Middle frontal gyrus (tissue), 1 donor: ENCODE results near the gene UNK.
A peak's percentile ranks its signal among the peaks of the same experiment; 100 is the strongest.
"Not testable (repeated sequence)": the region's sequence is repeated elsewhere in the genome, so short reads cannot be mapped to it uniquely, and the experiment has no call there.

Source experiments
- DNase-seq: peaks from one replicate; pipeline ENCODE4 v3.0.0-alpha.2; 2015; ENCODE audit warnings: low spot score; ENCODE audit errors: extremely low spot score

UNK gene

DNA sequence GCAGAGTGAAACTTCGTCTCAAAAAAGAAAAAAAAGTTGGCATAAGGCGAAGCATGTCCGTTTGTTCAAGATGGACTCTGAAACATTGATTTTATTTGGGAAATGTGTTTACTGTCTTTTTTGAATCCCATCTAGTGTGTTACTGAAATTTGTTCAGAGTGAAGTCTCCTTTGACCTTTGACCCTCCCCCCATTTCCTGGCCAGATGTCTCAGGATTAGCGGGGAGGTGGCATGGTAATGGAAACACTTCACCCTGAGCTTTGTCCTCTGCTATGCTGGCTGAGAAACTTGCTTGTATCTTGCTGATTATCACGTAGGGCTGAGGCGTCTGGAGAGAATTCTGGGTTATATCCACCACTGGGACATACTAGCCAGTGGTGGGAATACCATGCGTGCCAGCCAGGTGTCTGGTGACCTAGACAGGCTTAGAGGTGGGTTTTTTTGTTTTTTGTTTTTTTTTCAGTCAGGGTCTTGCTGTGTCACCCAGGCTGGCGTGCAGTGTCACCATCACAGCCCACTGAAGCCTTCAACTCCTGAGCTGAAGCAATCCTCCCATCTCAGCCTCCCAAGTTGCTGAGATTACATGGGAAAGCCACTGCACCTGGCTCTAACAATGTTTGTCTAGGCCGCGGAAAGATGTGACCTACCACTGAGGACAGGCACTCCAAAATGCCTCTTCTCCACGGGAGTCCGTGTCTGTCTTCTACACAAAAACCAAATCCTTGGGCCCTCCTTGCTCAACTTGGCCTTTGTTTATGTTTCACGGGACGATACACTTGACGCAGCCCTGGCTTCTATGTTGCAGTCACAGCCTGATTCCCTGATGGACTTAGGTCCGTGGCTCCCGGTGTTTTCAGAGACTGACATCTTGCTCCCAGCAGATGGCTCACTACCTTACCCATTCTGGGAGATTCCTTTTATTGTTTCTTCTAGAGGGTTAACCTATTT, 13.0 kb upstream of the UNK start:
- DNase-seq, result no peak

DNA sequence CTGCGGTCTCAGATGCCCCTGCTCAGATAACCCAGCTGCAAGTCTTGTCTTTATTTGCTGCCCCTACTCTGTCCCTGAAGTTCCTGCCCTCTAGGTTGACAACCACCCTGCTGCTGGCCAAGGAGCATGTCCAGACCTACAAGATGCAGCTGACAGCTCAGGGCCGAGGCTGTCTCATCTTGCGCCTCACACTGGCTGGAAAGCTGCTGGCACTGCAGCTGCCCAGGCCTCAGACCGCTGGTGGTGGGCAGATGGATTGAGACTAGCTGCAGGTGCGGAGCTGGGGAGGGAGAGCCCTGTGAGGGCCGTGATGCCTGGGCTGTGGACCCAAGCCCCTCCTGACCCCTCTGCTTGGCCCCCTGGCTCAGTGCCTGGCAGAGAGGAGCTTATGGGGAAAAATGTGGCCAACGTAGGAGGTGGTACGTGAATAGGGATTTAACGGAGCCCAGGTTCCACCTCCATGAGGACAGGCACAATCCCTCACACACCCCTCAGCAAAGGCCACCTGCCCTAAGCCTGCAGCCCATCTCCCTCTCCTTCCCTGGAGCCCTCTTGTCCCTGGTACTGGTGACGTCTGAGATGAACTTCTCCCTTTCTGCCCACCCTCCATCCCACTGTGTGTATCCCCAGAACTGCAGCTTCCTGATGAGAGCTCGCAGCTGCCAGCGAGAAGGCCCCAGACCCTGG, 11.3 kb upstream of the UNK start:
- DNase-seq, result no peak

DNA sequence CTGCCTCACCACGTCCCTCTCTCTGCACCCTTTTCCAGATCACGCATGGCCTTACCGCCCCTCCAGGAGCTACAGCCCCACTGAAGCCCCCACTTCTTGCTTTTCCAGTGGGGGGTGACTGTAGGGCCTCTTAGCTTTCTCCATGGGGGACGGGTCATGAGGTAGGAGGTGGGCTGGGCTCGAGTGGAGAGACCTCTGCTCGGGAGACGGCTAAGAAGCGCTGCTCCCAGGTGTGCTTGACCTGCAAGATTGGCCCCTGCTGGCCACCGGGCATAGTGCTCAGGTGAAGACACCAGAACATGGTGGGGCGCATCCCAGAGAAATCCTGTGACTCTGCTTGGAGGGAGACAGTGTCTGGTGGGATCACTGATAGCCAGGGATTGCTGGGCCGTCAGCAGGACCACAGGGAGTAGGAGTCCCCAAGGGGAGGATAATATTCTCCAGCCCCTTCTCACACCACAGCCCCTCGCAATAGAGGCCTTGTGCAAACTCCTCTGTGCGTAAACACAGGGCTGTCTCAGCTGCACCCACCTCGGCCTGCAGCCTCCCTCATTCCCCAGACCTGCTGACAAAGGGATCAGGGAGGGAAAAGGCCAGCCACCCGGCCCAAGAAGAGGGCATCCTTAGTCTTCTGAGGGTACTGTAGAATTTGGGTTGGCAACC, 10.7 kb upstream of the UNK start:
- no peak for DNase-seq

DNA sequence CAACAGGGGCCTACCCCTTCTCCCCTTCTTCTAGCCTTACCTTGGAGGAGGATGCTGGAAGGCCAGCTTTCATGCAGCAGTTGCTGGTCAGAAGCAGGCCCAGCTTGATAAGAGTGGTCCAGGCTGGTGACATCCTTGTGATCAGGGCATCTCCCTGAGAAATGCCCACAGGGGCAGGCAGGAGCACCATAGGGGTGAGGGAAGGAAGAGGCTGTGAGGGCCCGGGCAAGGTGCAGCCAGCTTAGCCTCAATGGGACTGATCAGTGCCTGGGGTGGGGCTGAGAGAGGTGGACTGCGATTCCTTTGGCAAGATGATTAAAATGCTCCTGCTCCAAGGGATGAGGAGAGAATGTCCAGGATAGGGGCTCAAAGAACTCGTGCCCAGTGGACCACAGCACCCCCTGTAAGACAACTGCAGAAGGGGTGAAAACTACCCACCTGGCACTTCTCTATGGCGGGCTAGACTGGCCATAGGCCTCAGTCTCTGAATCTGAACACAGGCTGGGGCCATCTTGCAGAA, 10.1 kb upstream of the UNK start:
- no peak for DNase-seq

DNA sequence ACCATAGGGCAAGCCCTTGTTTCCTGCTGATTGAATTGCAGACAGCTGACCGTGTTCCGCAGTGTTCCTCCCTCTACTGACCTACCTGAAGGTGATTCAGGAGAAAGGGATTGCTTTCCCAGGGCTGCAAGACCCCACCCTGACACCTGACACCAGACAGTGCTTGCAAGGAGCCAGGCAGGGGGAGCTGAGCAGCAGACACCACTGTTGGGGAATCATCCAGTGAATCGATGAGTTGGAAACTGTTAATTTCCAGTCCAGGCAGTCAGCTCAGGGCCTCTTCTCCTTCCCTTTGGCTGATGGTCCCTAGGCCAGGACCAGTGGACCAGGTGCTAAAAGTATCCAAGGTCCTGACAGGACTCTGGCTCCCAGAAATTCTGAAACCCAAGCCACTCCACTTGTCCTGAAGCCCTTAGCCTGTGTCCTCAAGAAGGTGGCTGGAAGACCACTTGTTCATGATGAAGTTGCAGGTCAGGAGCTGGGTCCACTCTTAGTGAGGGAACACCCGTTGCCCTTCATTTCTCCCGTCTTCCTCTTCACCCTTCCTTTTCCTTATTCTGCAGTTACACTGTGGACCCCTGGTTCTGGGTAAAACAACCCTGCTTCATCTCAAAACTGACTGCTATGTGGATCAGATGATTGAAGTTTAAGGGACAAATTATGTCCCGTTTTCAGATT, 9.5 kb upstream of the UNK start:
- no peak for DNase-seq

DNA sequence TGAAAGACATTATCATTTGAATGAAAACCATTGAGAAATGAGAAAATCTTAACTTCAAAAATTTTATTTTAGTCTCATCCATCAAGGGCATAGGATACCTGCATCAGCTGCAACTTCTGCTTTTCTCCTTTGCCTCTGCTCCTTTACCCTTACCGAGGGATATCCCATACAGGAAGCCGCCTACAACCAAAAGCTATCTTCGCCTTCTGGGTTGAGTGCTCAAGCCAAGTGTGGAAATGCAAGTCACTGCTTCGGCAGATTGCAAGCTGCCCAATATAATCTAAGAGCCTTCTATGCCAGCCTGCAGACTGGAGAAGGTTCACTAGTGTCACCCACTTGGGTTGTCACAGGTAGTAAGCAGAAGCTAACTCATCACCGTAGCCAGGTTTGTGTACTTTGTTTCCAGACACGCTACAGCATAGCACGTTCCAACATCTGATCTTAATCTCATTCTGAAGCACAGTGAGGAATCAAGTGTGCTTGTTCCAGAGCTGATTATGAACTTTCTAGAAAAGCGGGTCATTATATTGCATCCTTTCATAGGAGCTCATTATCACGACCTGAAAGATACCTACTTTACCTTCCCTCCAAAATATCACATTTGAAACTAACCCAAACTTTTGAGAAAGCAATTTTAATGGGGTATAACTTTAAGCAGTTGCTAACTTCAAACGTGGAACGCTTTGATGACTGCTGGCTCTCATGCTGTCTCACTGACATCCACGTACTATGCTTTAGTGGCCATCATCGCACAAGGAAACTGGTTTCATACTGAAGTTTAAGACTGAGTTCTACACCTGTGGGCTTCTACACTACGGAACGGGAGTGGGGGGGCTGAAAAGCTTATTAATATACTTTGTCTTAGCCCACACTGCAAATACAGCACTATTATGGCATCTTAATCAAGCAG, 8.0 kb upstream of the UNK start:
- no peak for DNase-seq

DNA sequence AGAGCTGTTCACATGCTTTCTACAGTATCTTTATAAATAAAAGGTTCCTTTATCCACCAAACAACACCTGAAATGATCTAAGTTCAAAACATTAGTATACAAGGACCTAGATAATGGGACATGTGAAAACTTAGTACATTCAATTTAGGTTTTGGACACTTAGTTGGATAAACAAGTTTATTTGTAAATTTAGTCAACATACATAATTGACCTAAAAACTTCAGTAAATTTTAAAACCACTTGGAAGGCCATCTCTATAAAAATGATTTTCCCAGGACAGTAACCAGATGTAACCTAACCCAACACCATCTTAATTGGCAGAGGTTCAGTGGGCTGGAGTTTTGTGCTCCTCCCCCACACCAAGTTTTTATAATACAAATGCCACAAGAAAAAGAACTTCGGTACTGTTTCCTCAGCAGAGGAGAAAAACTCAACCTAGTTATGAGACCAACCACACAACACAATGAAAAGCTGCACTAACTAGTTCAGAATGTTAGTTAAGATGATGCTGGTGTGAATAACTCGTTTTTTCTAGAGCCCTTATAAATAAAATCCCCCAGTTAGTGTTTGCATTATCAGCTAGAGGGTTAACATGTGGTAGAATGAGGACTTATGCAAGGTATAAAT, 7.2 kb upstream of the UNK start:
- DNase-seq, result no peak

DNA sequence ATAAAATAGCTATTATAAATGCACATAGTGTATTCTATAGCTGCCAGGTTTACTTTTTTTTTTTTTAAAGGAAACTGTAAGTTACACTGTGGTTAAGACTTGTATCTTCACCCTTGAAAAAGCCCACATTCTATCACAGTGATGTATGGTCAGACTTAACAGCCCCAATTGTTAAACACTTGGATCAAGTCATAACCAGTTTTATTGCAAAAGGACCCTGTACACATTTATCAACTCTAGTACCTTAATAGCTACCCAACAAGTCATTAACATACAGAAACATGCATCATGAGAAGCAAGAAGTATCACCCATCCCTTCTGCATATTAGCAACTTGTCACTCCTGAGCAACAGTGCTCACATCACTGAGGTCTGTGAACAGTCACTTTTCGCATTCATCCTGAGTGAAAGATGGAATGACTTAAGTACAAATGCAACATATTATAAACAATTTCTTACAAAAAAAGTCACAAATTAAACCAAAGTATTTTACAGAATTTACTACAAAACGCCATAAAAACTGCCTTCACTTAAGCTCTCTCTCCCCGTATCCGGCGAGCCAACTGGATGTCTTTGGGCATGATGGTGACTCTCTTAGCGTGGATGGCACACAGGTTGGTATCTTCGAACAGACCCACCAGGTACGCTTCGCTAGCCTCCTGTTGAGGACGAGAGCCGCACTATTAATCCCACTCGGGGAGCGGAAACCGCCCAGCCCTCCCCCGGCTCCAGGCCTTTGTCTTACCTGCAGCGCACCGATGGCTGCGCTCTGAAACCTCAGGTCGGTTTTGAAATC, 6.3 kb upstream of the UNK start:
- not testable (repeated sequence) for DNase-seq

DNA sequence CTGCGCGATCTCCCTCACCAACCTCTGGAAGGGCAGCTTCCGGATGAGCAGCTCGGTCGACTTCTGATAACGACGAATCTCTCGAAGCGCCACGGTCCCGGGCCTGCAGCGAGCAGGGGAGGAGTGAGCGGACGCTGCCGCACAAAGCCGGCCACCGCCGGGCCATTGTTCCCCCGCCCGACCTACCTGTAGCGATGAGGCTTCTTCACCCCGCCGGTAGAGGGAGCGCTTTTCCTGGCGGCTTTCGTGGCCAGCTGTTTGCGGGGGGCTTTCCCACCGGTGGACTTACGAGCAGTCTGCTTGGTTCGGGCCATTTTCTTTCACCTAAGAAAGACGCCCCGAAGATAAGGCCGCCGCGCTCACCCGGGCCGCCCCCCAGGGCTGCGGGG, 5.8 kb upstream of the UNK start:
- DNase-seq, result no peak

DNA sequence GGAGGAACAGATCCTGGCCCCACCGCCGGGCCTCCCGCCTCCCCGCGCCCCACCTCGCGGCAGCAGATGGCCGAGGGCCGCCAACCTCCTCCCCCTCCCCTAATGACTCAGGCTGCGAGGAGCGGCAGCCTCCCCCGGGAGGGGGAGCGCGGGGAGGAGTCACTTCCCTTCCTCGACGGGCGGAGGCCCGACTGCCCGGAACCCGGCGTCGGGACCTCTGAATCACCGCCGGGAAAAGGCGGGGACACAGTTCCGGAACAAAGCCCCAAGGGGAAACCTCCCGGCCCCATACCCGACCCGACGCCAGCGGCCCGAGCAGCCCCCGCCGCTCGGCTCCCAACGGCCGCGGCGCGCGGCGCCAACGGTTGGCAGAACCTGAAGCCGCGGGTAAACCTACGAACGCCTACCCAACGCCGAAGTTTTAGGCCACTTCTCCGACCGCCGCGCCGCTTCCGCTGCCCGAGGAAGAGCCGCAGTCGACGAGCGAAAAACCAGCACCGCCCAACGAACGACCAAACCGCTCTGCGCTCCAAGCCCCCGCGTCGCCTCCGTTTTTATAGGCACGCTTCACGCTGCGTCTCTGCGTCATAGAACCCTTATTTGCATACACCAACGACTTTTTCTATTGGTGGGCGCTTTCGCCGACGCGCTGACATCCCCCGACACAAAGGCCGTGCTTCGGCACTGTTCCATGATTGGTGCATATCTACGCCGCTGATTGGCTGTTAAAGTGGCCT, 5.2 kb upstream of the UNK start:
- no peak for DNase-seq

DNA sequence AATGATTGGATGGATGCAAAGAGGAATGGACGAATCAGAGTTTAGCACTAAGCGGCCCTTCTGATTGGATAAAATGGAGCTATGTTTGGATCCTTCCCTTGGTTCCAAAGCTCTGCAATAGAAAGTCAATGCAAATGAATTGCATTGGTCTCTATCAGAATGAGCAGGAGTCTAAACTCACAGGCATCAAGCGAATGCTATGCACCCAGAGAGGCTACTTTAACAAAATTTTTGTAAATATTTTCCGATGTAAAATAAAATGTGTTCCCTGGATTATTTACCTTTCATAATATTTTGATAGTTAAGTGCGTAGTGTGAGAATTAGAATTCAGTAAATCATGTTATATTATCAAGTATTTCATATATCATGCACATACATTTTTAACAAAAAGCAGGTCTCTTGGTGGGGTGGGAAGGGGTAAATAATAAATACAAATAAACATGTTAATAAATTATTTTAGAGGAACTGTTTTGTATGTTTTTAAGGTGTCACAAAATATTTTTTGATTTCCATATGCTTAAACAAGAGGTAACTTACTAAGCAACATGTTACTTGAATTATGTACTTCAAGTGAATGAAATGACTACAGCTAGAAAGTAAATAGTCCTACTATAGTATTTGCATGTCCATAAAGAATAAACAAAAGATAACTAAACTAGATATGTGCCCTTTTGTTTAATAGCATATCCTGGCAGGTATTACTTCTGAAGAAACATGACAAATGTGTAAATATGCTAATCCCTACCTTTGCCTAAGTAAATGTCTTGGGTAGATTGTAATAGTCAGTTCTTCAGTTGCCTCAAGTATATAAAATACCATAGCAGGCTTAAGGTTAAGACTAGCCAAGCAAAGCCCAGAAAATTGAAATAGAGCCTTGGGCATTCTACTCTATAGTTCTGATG, 4.4 kb upstream of the UNK start:
- peak; percentile 100 for DNase-seq

DNA sequence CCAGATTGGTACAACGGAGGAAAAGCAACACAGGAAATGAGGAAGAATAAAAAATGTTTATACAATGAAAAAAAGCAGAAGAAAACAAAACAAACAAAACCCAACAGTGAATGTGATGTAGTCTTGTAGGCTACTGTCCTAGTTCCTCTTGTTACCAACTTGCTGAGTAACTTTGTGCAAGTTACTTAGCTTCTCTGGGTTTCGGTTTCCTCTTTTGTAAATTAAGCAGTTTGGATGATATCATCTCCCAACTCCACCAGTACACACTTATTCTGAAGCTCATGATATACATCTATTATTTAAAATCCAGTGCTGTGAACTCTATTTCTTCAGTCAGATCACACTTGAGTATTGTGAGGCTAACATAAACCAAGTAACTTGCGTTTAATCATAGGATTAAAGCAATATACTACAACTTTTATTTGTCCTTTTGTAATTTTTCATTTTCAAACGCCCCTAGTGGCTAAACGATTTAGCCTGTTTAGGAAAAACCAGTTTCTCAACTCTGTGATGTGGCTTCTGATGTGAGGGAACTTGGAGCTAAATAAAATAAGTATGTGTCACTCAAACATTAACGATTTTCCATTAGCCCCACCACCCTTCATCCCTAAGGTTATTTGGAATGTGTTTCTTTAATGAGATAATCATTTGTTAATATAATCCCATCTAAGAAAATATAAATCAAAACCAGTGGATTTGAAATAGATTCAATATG, 1.4 kb upstream of the UNK start:
- DNase-seq, result no peak

DNA sequence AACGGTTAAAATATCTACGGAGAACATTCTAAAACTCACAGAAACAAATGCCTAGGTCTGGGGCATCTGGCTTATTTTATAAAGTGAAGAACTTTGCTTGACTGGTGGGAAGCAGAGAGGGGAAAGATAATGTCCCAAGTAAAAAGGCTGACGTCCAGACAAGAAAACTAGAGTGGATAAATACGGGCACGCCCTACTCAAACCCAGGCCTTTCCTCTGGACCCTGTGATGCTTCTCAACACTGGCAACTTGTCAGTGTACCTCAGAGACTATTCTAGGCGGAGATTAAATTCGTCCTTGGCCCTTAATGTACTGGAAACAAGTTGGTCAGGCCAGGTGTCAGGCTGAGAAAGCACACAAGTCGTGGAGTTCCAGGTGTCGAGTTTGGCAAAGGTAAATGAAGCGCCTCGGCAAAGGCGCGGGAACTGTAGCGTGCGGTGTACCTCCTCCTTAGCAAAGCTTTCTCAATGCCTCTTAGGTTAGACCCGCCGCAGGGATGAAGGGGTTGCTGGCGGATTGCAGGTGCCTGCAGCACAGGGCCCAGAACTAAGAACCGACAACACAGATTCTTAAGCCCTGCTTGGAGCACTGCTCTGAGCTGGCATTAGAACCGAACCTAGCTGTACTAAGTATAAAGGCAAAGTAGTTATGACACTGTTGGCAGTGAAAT, 668 bp upstream of the UNK start:
- DNase-seq, result no peak

DNA sequence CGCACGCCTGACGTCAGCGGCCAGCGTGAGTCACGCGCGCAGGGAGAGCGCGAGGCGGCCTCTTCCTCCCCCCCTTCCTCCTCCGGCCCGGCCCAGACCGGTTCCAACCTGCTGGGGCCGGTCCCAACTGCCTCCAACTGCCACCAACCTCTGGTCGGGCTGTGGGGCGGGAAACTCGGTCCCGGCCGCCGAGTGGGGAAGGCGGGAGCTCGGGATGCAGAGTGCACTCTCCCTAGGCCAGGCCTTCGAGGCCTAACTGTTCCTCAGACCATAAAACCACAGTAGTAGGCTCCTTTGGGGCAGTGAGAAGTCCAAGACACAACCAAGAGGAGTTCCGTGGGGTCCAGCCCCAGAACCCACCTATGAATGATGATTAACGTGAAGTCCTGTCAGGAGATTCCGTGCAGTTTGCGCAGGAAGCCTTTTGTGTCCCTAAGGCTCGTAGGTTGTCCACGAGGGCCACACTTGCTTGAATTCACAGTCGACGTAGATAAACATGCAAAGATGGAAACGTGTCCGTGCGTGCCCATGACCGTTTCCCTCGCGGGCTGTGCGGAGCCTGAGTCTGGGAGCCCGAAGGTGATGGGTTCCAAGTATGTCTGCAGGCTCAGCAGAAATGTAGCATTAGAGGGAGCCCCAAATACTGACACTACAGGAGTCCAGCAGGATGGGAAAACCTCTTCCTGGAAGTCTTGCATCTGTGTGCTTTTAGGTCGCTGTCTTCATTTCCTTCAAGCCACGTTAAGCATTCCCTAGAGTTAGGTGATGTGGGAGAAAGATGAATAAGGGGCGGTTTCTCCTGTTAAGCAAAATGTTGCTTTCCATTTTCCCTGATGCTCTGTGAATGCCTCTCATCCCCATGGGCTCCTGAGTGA, 647 bp downstream of the UNK start:
- peak; percentile 63 for DNase-seq

DNA sequence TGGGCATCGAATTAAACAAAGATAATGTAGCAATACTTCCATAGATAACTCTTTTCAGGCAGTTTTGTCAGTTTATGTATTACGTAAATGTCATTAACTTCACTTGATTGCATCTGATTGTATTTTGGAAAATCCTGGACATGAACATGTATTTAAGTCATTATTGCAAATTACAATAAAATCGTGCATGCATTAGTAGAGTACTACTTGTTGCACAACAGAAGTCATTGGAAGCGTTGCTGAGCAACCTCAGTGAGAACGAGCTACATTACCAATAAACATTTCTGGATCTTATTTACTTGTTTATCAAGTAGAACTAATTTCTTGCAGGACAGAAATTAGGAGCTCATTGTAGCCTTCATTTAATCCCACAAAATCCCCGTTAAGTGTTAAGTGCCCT, 6.6 kb downstream of the UNK start:
- no peak for DNase-seq
